A549 treated with RU486 at 1 μM for 4 hours (cell line): ENCODE data around the gene LRRC61. TPM values are rescaled to one million over a fixed set of nuclear protein-coding genes. Genes with fewer than 3 reads are reported as not detected.

ENCODE experiments used
- total RNA-seq: library from RNA; stranded (reverse); fragments of 200-300 nt; extraction: Qiagen RNA extraction; gene quantifications from 5 replicates; pipeline ENCODE4 v1.2.3, GENCODE V29; 2022; ENCODE audit warnings: low read depth

The LRRC61 gene
- 0.12 to 0.19 TPM (median 0.17 TPM) in 3 of 5 replicates, not detected in the others for total RNA-seq

GRCh38 chr7:150322833-150323681 is at the start of gene LRRC61, which contains the start of gene ACTR3C:
TSS of gene LRRC61 (plus strand) at chr7:150323355. CDS start at chr7:150336862, 13,507 bp downstream.
TSS of gene ACTR3C (minus strand) at chr7:150323545. CDS start at chr7:150295296, 28,249 bp downstream.

GRCh38 chr7:150341263-150342120 is 18.3 kb downstream of the LRRC61 start, which contains the start of gene RARRES2:
TSS of gene RARRES2 (minus strand) at chr7:150341629. CDS start at chr7:150340609, 1,020 bp downstream.

GRCh38 chr7:150368096-150368883 is 45.1 kb downstream of the LRRC61 start, which contains the start of gene REPIN1:
TSS of gene REPIN1 (plus strand) at chr7:150368822. CDS start at chr7:150369712, 890 bp downstream.

DNA sequence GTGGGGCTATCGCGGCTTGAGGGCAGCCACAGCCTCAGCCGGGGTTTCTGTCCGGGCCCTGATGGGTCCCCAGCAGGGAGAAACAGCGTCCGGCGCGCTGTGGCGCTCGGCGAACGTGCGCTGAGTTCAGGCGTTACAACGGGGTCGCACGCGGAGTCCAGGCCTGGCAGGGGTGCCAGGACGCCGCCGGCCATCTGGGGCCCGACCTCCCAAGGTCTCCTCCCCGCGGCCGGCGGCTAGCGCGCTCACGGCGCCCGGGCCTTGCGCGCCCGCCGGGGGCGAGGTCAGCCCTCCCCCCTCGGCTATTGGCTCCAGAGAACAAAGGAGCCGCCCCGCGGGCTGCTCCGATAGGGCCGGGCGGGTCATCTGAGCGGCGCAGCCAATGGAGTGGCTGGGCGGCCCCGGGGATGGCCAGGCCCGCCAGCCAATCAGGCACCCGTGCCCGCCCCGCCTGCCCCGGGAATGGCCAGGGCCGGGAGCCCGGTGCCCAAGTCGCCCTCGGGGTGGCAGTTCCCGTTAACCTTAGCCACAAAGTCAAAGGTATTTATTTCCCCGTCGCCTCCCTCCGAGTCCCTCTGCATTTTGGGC is 55.8 kb downstream of the LRRC61 start, which contains the start of gene ZNF775:
TSS of gene ZNF775 (plus strand) at position 478 of the 588 bp plus-strand sequence. CDS start 9,141 bp downstream, outside the sequence.

Other genes starting within 250 kb of the LRRC61 start
- gene ACTR3C, start 190 bp downstream of the LRRC61 start, total RNA-seq, result not detected in 5 replicates
- gene RARRES2, start 18.3 kb downstream of the LRRC61 start, total RNA-seq, result not detected in 5 replicates
- gene REPIN1, start 45.5 kb downstream of the LRRC61 start, total RNA-seq, result 73.2 to 96.1 TPM (median 93.1 TPM) in 5 replicates
- 3.8 to 7.4 TPM (median 6.1 TPM) in 5 replicates for gene ZNF775, start 56.0 kb downstream of the LRRC61 start, total RNA-seq
- gene GIMAP8, start 127.3 kb downstream of the LRRC61 start, total RNA-seq, result not detected in 5 replicates
- gene GIMAP7, start 191.5 kb downstream of the LRRC61 start, total RNA-seq, result not detected in 5 replicates
- not detected in 5 replicates for gene GIMAP4, start 244.0 kb downstream of the LRRC61 start, total RNA-seq